SU-DHL-6 (cell line): ENCODE measurements around the gene STAT1.

ENCODE experiments used
- EZH2phosphoT487 ChIP-seq: fragments of 200-600 bp; sonication (generic), shearing (Covaris generic); conservative IDR thresholded peaks from 2 replicates; pipeline ENCODE4 v1.6.1; 2018; ENCODE audit warnings: mild to moderate bottlenecking, antibody characterized with exemption, low read length, moderate library complexity, mixed read lengths
- TF ChIP-seq, protein P1 (sequence below): fragments of 200-600 bp; sonication (generic); IDR thresholded peaks from one replicate; pipeline ENCODE4 v1.5.1; 2017; ENCODE audit warnings: antibody characterized with exemption, mild to moderate bottlenecking, low read length, moderate library complexity; ENCODE audit not compliant: insufficient read depth, poor library complexity, severe bottlenecking

DNA sequence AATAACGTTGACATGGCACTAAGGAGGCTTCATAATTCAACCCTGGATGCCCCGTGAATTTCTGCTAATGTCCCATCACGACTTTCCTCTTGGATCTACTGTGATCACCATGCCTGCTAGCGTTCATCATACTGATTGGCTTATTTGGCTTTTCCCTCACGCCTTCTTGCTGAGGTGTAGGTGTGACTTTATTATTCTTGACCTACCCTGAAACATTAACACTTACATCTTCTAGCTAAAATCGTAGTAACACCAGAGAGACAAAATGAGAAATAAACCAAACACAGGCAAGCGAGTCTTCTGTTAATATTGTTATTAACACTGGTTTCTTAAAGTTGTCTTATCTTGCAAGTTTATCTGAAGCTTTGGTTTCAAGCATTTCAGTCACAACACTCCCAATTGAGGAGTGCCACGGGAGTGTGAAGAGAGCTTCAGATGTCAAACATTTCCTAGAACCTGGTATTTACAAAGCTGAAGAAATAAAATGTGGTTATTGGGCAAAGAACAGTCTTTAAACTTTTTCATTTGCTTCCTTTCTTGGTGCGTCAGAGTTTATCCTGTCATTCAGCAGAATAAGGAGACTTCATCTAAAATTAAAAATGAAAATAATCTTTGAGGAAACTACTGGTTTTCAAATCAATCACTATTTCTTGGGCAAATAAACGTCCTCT, 15.4 kb upstream of the STAT1 start:
- TF ChIP-seq, protein P1, sequence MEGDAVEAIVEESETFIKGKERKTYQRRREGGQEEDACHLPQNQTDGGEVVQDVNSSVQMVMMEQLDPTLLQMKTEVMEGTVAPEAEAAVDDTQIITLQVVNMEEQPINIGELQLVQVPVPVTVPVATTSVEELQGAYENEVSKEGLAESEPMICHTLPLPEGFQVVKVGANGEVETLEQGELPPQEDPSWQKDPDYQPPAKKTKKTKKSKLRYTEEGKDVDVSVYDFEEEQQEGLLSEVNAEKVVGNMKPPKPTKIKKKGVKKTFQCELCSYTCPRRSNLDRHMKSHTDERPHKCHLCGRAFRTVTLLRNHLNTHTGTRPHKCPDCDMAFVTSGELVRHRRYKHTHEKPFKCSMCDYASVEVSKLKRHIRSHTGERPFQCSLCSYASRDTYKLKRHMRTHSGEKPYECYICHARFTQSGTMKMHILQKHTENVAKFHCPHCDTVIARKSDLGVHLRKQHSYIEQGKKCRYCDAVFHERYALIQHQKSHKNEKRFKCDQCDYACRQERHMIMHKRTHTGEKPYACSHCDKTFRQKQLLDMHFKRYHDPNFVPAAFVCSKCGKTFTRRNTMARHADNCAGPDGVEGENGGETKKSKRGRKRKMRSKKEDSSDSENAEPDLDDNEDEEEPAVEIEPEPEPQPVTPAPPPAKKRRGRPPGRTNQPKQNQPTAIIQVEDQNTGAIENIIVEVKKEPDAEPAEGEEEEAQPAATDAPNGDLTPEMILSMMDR: no peak
- no peak for TF ChIP-seq EZH2phosphoT487
